HG03039 (cell line): Measurements from ENCODE around the gene PDXDC1.
"Not testable (repeated sequence)": the region's sequence is repeated elsewhere in the genome, so short reads cannot be mapped to it uniquely, and the experiment has no call there.

Source experiments
- ATAC-seq: cut with Tn5 transposase; IDR thresholded peaks from one replicate; pipeline ENCODE4 v1.9.1; 2021; ENCODE audit warnings: mild to moderate bottlenecking, moderate library complexity; ENCODE audit not compliant: unreplicated experiment

Gene PDXDC1

GRCh38 chr16:15008647-15009046, 33.8 kb downstream of the PDXDC1 start:
- ATAC-seq = not testable (repeated sequence)

GRCh38 chr16:15012941-15013340, 38.1 kb downstream of the PDXDC1 start:
- not testable (repeated sequence) for ATAC-seq

- not testable (repeated sequence) for ATAC-seq
Measured at GRCh38 chr16:15015671-15016070, 40.8 kb downstream of the PDXDC1 start.

- ATAC-seq = not testable (repeated sequence)
Measured at GRCh38 chr16:15016354-15016753, 41.5 kb downstream of the PDXDC1 start.

GRCh38 chr16:15016951-15017580, 42.2 kb downstream of the PDXDC1 start:
- not testable (repeated sequence) for ATAC-seq

- ATAC-seq = not testable (repeated sequence)
Measured at GRCh38 chr16:15021429-15021828, 46.6 kb downstream of the PDXDC1 start.

- not testable (repeated sequence) for ATAC-seq
Measured at GRCh38 chr16:15022194-15022593, 47.4 kb downstream of the PDXDC1 start.

GRCh38 chr16:15023381-15024077, 48.7 kb downstream of the PDXDC1 start:
- ATAC-seq = not testable (repeated sequence)

GRCh38 chr16:15024858-15025199, 50.0 kb downstream of the PDXDC1 start:
- ATAC-seq = not testable (repeated sequence)

GRCh38 chr16:15025234-15025951, 50.6 kb downstream of the PDXDC1 start:
- ATAC-seq = not testable (repeated sequence)

GRCh38 chr16:15027051-15027450, 52.2 kb downstream of the PDXDC1 start:
- ATAC-seq = not testable (repeated sequence)

- not testable (repeated sequence) for ATAC-seq
Measured at GRCh38 chr16:15027503-15028344, 52.9 kb downstream of the PDXDC1 start.

- ATAC-seq = not testable (repeated sequence)
Measured at GRCh38 chr16:15028345-15028715, 53.5 kb downstream of the PDXDC1 start.

GRCh38 chr16:15028801-15029698, 54.2 kb downstream of the PDXDC1 start:
- not testable (repeated sequence) for ATAC-seq

- not testable (repeated sequence) for ATAC-seq
Measured at GRCh38 chr16:15029749-15030148, 54.9 kb downstream of the PDXDC1 start.

GRCh38 chr16:15031179-15031578, 56.4 kb downstream of the PDXDC1 start:
- no peak for ATAC-seq

GRCh38 chr16:15031586-15031985, 56.8 kb downstream of the PDXDC1 start:
- ATAC-seq = no peak

- ATAC-seq = no peak
Measured at GRCh38 chr16:15032547-15033308, 57.9 kb downstream of the PDXDC1 start.

GRCh38 chr16:15033309-15033707, 58.5 kb downstream of the PDXDC1 start:
- no peak for ATAC-seq
